HG03097 (cell line): ENCODE measurements around the gene CDH26.
"Not testable (repeated sequence)": the region's sequence is repeated elsewhere in the genome, so short reads cannot be mapped to it uniquely, and the experiment has no call there.

Source experiments
- ATAC-seq: cut with Tn5 transposase; IDR thresholded peaks from one replicate; pipeline ENCODE4 v1.9.1; 2021; ENCODE audit not compliant: unreplicated experiment, low FRiP score

CDH26 gene

DNA sequence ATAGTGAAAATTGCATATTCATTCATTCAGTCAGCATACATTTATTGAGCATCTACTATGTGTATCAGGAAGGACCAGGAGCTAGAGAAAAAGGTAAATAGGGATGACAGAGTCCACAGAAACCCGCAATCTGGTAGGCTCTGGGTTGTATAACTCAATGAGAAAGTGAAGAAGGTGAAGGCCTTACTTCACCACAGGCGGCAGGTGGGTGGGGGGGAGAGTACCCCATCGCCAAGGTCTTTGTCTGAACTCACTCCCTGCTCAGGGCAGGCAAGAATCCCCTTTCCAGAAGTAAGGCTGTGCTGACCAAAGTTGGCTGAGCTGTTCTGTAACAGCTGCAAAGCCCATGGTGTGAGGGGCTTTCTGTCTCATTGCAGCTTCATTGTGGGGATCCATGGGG is 81.3 kb downstream of the CDH26 start:
- no peak for ATAC-seq

GRCh38 chr20:60040471-60041162 is 82.4 kb downstream of the CDH26 start:
- ATAC-seq = no peak

DNA sequence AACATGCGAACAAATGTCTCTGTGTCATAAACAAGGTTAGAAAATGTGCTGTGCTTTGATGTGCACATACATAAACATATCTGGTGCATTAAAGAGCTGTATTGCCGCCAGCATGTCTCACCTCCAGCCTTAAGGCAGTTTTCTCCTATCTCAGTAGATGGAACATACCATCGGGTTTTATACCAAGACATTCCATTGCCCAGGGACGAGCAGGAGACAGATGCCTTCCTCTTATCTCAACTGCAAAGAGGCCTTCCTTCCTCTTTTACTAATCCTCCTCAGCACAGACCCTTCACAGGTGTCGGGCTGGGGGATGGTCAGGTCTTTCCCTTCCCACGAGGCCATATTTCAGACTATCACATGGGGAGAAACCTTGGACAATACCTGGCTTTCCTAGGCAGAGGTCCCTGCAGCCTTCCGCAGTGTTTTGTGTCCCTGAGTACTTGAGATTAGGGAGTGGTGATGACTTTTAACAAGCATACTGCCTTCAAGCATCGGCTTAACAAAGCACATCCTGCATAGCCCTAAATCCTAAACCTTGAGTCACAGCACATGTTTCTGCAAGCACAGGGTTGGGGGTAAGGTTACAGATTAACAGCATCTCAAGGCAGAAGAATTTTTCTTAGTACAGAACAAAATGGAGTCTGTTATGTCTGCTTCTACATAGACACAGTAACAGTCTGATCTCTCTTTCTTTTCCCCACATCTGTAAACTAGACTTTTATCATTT is 83.4 kb downstream of the CDH26 start:
- ATAC-seq = not testable (repeated sequence)

GRCh38 chr20:60043435-60043834 is 85.2 kb downstream of the CDH26 start:
- no peak for ATAC-seq

- no peak for ATAC-seq
Observed at GRCh38 chr20:60046011-60046413, 87.8 kb downstream of the CDH26 start.

DNA sequence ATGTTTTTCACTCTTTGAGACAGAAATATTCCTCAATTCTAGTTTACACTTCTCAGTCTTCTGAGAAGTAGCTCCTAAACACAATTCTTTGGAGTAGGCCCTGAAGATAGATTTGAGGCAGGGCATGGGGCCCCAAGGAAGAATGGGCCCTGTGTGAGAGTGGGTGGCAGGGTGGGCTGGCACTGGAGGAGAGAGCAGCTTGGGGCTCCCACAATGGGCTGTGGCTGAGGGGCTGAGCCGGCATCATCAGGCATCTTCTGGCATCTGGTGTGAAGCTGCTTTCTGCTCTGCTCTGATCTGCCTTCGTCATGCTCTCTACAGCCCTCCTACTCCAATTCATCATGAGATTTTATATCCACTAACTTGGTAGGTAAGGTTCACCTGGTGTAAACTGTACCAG is 88.2 kb downstream of the CDH26 start:
- no peak for ATAC-seq

- ATAC-seq = no peak
Observed at GRCh38 chr20:60046860-60047259, 88.6 kb downstream of the CDH26 start.

- ATAC-seq = no peak
Observed at GRCh38 chr20:60048634-60049521, 90.7 kb downstream of the CDH26 start.

DNA sequence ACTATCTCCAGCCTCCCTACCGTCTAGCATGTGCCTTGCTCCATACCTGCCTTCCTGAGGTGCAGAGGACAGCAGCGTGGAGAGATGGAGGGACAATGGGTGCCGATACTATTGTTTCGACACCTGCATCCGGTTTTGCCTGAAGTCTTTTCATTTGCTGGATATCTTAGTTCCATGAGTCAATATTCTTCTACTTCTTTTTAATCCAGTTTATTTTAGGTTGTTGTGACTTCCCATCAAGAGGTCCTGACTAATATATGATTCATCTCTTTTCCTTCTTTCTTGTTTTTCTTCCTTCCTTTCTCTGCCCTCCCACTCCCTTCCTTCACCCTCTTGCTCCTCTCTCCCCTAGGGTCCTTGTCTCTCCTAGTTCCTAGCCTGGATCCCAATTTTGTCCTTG is 91.4 kb downstream of the CDH26 start:
- no peak for ATAC-seq

DNA sequence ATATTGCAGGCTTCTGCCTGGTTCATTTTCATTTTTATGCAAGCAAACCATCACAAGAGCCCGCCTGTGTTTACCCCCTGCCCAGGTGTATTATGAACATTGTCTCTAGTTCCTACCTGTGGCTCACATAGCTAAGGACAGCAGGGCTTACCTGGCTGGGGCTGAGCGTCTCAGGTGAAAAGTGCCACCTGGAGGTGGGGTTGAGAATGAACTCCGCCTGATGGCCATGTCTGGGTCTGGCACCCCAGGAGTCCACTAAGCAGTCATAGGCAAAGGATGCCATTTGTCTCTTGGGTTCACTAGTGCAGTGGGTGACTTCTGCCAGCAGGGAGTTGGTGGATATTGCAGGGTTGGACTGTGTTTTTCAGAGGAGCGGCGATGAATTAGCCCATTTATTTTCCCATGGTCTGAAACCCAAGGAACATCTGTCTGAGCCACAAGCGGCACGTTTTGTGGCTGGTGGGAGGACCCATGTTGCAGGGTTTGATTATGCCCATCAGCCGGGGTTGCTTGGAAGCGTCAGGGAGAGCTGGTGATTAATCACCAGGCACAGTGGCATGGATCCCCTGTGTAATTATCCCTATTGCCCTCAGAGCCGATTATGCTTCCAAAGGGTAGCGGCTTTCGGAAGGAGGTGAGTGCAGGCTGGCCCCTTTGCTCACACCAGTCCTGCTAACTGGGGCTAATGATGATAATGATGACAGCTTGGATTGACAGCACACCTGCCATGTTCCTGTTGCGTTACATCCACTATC is 92.1 kb downstream of the CDH26 start:
- ATAC-seq = no peak

DNA sequence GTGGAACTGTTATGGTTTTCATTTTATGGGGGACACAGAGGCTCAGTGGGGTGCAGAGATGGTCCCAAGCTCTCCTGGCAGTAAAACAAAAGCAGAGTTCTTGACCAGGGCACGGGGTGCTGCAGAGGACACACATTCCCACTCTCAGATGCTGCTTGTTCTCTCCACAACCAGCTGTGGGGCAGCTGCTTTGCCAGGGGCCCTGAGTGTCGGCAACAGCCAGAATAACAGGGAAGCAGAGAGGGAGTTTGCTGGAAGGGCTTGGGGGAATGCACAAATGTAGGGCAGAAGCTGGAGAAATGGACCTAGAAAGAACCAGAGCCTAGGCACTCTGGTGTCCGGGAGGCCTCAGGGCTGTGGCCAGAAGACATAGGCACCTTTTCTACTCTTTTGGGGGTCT is 93.7 kb downstream of the CDH26 start:
- no peak for ATAC-seq

DNA sequence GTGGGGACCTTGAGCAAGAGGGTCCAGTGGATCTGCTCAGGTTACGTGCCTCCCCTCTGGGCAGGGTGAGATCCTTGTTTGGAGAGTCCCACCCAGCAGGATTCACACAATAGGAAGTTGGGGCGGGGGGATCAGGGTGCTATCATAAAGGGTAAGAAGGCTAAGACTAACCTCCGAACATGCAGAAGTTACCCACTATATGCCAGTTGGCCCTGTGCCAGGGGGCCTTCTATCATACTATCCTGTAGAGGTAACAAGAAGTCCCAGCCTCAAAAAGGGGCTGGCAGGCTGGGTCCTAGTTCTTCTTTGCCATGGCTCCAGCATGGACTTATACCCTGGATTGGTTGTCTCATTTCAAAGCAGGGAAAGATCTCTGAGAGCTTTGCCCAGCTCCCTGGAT is 94.1 kb downstream of the CDH26 start:
- ATAC-seq = no peak

DNA sequence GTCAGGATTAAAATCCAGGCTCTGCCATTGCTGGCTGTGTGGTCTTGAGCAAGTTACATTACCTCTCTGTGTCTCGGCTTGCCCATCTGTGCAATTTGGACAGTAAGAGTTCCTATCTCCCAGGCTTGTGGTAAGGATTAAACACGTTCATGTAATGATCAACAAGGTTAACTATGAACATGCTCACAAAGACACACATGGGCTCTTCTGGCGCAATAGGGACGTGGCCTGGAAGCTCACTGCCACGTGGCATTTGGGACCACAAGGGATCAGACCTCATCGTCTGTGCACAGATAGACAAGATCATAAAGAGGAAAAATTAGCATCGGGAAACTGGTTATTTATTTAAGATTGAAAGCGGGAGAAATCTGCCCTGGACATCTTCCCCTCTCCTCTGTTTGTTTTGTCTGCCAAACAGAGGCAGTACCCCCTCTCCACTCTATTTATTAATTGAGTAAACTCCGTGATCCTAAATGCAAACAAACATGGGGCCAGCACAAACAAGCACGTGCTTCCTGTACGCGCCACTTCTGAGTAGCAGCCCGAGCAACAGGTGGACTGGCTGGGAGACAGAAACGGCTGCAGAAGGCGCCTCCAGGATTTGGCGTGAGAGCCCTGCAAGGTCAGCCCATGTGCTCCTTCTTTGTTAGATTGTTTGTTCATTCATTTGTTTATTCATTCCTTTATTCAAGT is 95.0 kb downstream of the CDH26 start:
- ATAC-seq = no peak

DNA sequence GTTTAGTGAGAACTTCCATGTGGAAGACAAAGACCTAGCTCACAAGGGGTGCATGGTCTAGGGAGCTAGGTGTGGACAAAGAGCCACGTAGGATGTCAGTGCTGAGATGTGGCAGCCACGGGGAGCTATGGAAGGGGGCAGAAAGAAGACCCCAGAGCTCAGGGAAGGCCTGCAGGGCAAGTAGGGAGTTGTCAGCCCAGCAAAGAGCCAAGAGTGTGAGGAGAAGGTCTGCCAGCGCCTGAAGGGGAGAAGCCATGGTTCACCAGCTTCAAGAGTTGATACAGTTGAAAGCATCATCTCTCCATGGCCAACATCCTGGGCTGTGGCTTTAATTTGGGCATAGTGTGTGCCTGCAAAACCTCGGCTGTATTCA is 95.6 kb downstream of the CDH26 start:
- no peak for ATAC-seq

GRCh38 chr20:60054716-60055634 is 96.8 kb downstream of the CDH26 start:
- ATAC-seq = no peak

DNA sequence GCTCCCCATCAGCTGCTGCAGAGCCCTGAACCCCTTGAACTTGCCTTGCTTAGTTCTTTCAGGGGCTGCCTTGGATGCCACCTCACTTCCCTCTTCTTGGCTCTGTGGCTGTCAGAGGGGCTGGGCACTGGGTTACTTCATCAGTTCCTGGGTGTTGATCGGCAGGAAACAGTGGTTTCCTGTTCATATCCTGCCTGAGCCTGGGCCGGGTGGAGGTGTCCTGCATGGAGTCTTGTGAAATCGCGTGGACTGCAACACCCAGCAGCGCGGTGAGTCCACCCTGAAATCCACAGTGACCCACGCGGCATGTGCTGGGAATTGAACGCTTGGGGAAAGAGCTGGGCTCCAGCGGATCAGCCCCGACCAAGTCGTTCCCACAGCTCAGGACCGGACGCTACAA is 97.5 kb downstream of the CDH26 start:
- peak; percentile 51 for ATAC-seq

DNA sequence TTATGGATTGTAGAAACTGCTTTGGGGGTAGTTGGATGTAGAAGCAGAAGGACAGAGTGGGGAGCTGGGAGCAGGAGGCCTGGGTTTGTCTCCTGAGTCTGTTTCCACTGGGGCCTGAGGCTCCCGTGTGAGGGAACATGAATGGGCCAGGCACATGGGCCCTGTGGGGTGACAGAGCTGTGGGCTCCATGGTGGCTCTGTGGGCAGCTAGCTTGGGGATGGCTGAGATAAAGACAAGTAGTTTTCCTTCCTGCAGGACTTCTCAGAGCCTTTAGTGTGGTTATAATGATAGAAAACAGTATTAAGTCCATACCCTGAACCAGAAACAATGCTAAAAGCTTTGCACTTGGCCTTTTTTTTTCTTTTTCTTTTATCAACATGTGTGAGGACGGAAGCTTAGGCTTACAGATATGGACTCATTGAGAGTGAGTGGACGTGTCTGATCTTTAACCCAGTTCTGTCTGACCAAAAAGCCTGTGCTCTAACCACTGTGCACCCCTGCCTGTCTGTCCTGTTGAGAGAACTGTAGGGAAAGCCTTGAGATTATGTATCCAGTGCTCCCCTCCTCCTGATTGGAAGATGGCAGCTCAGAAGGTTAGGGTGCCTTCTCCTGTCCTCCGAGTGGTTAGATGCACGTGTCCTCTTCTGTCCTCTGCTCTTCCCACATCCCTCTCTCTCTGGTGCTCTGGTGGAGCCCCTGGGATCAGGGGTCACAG is 98.3 kb downstream of the CDH26 start:
- ATAC-seq = no peak

GRCh38 chr20:60057123-60057865 is 99.1 kb downstream of the CDH26 start:
- peak; percentile 54 for ATAC-seq
